ENCODE results near the gene TOMM5.

The TOMM5 gene

GRCh38 chr9:37565661-37566618, 26.5 kb downstream of the TOMM5 start:
- Histone ChIP-seq H3K27ac (replicated peaks) (no peak overlapping the region), H3K4me3 (replicated peaks; ENCODE audit: insufficient read depth, low read length) (no peak overlapping the region), H3K27me3 (ENCODE audit: insufficient read depth, poor library complexity, severe bottlenecking) (no peaks in the 10 kb centered on the region)
- DNase-seq (ENCODE audit: low read depth in 1 of 2, low spot score in 1 of 2), result no peak
- TF ChIP-seq POLR2AphosphoS5 (IDR thresholded peaks at IDR 0.05; ENCODE audit: low read depth) (no peak), GABPA (IDR thresholded peaks at IDR 0.05; ENCODE audit: low read depth) (no peak), REST (IDR thresholded peaks at IDR 0.05; ENCODE audit: insufficient replicate concordance, low read depth) (no peak), CTCF (IDR thresholded peaks at IDR 0.05; ENCODE audit: insufficient read depth, low read length) (no peak), SPI1 (IDR thresholded peaks at IDR 0.05; ENCODE audit: borderline replicate concordance, low read depth) (no peak)

GRCh38 chr9:37564916-37565315, 27.5 kb downstream of the TOMM5 start:
- no peaks in the 10 kb centered on the region for H3K27me3 ChIP-seq (ENCODE audit: insufficient read depth, poor library complexity, severe bottlenecking)
- no peak overlapping the region for H3K4me3 ChIP-seq (replicated peaks; ENCODE audit: insufficient read depth, low read length)
- no peak for TF ChIP-seq CTCF (IDR thresholded peaks at IDR 0.05; ENCODE audit: insufficient read depth, low read length)
- no peak overlapping the region for H3K27ac ChIP-seq (replicated peaks)
- DNase-seq (ENCODE audit: low read depth in 1 of 2, low spot score in 1 of 2), result no peak

GRCh38 chr9:37563806-37564513, 28.4 kb downstream of the TOMM5 start:
- H3K27ac ChIP-seq (replicated peaks), result no peak overlapping the region
- TF ChIP-seq REST (IDR thresholded peaks at IDR 0.05; ENCODE audit: insufficient replicate concordance, low read depth) (no peak), POLR2AphosphoS5 (IDR thresholded peaks at IDR 0.05; ENCODE audit: low read depth) (no peak), GABPA (IDR thresholded peaks at IDR 0.05; ENCODE audit: low read depth) (no peak), CTCF (IDR thresholded peaks at IDR 0.05; ENCODE audit: insufficient read depth, low read length) (no peak)
- no peak for DNase-seq (ENCODE audit: low read depth in 1 of 2, low spot score in 1 of 2)

More at GRCh38 chr9:37563806-37564513, 28.4 kb downstream of the TOMM5 start:
- no peak overlapping the region for H3K4me3 ChIP-seq (replicated peaks; ENCODE audit: insufficient read depth, low read length)
- H3K27me3 ChIP-seq (ENCODE audit: insufficient read depth, poor library complexity, severe bottlenecking), result no peaks in the 10 kb centered on the region
